ENCODE results near the gene ATP6V1E1.

ATP6V1E1 gene

DNA sequence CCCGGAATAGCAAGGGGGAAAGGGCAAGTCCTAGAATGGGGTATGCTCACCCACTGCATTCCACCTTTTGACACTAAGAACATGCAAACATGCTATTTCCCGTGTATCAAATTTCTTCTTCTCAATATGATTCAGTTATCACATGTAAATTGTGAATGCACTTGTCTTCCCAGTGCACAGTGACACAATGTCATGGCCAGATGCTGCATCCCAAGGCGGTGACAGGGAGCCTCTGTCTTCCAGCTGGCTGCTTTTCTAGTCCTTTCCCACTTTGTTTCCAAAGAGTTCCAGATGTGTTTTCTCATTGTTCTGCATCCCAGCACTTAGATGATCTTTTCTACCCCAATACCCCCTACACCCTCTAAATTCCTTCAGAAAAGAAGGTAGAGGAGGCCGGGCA is 52.9 kb downstream of the ATP6V1E1 start (continued):
- TF ChIP-seq, protein P1, sequence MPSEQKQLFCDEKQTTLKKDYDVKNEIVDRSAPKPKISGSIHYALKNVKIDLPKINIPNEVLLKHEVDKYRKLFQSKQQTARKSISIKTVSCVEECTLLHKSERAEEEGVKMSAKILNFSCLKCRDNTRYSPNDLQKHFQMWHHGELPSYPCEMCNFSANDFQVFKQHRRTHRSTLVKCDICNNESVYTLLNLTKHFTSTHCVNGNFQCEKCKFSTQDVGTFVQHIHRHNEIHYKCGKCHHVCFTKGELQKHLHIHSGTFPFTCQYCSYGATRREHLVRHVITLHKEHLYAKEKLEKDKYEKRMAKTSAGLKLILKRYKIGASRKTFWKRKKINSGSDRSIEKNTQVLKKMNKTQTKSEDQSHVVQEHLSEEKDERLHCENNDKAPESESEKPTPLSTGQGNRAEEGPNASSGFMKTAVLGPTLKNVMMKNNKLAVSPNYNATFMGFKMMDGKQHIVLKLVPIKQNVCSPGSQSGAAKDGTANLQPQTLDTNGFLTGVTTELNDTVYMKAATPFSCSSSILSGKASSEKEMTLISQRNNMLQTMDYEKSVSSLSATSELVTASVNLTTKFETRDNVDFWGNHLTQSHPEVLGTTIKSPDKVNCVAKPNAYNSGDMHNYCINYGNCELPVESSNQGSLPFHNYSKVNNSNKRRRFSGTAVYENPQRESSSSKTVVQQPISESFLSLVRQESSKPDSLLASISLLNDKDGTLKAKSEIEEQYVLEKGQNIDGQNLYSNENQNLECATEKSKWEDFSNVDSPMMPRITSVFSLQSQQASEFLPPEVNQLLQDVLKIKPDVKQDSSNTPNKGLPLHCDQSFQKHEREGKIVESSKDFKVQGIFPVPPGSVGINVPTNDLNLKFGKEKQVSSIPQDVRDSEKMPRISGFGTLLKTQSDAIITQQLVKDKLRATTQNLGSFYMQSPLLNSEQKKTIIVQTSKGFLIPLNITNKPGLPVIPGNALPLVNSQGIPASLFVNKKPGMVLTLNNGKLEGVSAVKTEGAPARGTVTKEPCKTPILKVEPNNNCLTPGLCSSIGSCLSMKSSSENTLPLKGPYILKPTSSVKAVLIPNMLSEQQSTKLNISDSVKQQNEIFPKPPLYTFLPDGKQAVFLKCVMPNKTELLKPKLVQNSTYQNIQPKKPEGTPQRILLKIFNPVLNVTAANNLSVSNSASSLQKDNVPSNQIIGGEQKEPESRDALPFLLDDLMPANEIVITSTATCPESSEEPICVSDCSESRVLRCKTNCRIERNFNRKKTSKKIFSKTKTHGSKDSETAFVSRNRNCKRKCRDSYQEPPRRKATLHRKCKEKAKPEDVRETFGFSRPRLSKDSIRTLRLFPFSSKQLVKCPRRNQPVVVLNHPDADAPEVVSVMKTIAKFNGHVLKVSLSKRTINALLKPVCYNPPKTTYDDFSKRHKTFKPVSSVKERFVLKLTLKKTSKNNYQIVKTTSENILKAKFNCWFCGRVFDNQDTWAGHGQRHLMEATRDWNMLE (tag by site-specific recombination; conservative IDR thresholded peaks at IDR 0.05; ENCODE audit: low read depth): no peak
- TF ChIP-seq ZNF544 (tag by site-specific recombination; IDR thresholded peaks at IDR 0.05) (no peak), ZNF664 (tag by site-specific recombination; IDR thresholded peaks at IDR 0.05) (no peak), ZNF610 (tag by site-specific recombination; IDR thresholded peaks at IDR 0.05; ENCODE audit: borderline replicate concordance) (no peak), ZFP41 (tag by site-specific recombination; IDR thresholded peaks at IDR 0.05; ENCODE audit: borderline replicate concordance) (no peak), ZNF837 (tag by site-specific recombination; IDR thresholded peaks at IDR 0.05) (no peak)
- TF ChIP-seq, protein P2, sequence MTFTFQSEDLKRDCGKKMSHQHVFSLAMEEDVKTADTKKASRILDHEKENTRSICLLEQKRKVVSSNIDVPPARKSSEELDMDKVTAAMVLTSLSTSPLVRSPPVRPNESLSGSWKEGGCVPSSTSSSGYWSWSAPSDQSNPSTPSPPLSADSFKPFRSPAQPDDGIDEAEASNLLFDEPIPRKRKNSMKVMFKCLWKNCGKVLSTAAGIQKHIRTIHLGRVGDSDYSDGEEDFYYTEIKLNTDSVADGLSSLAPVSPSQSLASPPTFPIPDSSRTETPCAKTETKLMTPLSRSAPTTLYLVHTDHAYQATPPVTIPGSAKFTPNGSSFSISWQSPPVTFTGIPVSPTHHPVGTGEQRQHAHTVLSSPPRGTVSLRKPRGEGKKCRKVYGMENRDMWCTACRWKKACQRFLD (tag by site-specific recombination; IDR thresholded peaks at IDR 0.05): no peak

DNA sequence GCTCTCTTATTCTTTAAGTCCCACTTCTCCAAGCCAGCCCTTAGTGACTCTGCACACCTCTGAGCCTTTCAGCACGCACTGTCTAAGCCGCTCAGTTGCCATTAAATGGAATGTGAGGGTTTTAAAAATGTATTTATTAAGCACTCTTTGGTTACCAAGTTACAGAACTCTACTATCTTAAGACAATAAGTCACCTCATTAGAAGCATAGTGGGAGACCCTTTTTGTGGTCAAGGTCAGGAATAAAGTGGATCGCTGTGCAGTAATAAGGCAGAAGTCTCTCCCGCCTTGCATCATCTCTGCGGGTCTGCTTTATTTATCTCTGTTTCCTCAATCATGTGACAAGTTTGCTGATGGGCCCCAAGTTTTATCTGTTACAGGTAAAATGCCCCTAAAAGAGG is 53.4 kb downstream of the ATP6V1E1 start:
- H3K9me3 ChIP-seq (ENCODE audit: control insufficient read depth, insufficient read depth, low read depth, low read length): no peaks in the 10 kb centered on the region
- ChIA-PET POLR2A (no interaction called here), CTCF (interaction anchor here (1.1 to 1.2 kb wide), 2 partner anchors 17 to 501 kb away, joined by 3 to 4 read pairs; no protein-coding TSS in a partner anchor)
- TF ChIP-seq ZNF791 (tag by site-specific recombination; IDR thresholded peaks at IDR 0.05) (no peak), ZNF24 (tag by site-specific recombination; IDR thresholded peaks at IDR 0.05) (no peak), ZNF354C (tag by site-specific recombination; IDR thresholded peaks at IDR 0.05; ENCODE audit: borderline replicate concordance, low read depth) (no peak), ZNF629 (tag by site-specific recombination; IDR thresholded peaks at IDR 0.05) (no peak), ZFP69B (tag by site-specific recombination; IDR thresholded peaks at IDR 0.05) (no peak), ZNF174 (tag by site-specific recombination; IDR thresholded peaks at IDR 0.05) (no peak)
- TF ChIP-seq, protein P3, sequence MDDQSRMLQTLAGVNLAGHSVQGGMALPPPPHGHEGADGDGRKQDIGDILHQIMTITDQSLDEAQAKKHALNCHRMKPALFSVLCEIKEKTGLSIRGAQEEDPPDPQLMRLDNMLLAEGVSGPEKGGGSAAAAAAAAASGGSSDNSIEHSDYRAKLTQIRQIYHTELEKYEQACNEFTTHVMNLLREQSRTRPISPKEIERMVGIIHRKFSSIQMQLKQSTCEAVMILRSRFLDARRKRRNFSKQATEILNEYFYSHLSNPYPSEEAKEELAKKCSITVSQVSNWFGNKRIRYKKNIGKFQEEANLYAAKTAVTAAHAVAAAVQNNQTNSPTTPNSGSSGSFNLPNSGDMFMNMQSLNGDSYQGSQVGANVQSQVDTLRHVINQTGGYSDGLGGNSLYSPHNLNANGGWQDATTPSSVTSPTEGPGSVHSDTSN (CRISPR knock-in tag; IDR thresholded peaks at IDR 0.05): no peak
- H3K4me3 ChIP-seq (ENCODE audit: low read depth, low read length): no peak overlapping the region
- no peak overlapping the region for H3K27ac ChIP-seq (ENCODE audit: extremely low read depth, low read depth, low read length)
- no peaks in the 10 kb centered on the region for H3K36me3 ChIP-seq (ENCODE audit: control insufficient read depth in 2 of 2, insufficient read depth in 1 of 2, low read length in 2 of 2)
- H3K4me1 ChIP-seq (ENCODE audit: control insufficient read depth, insufficient read depth, low read length): no peaks in the 10 kb centered on the region

DNA sequence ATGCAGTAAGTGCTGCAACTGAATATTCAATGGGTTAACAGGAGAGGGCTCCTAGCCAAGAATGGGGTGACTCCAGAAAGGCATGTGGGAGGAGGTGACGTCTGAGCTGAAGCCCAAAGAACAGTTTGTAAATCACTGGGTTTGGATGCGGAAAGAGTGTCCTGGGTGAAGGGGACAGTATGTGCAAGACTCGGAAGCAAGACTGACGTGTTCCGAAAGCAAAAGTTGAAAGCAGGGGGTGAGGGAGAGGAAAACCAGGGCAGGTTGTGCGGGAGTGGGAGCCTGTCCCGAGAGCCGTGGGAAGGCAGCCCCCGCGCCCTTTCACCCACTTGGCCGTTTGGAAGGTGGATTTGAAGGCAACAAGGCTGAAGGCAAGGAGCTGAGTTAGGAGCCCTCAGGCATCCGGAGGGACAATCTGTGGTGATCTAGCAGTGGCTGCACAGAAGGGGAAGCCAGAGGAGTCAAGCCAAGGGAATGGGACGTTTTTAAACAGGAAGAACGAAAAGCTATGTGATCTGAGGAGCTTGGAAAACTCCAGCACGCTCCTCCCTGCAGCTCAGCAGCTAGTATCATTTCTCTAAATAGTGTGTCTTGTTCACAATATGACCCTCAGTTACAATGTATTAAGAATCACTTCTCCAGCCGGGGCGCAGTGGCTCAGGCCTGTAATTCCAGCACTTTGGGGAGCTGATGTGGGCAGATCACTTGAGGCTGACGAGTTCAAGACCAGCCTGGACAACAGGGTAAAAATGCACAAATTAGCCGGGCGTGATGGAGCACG is 57.5 kb downstream of the ATP6V1E1 start:
- ChIA-PET CTCF (interaction anchor here (1.0 to 1.2 kb wide), 2 partner anchors 13 to 400 kb away, joined by 3 read pairs; no protein-coding TSS in a partner anchor), POLR2A (no interaction called here)
- Histone ChIP-seq H3K27ac (ENCODE audit: extremely low read depth, low read depth, low read length) (no peak overlapping the region), H3K36me3 (ENCODE audit: control insufficient read depth in 2 of 2, insufficient read depth in 1 of 2, low read length in 2 of 2) (no peaks in the 10 kb centered on the region), H3K4me3 (ENCODE audit: low read depth, low read length) (no peak overlapping the region), H3K4me1 (ENCODE audit: control insufficient read depth, insufficient read depth, low read length) (peaks cover 6% of the 10 kb centered on the region; the same call in 1 of the 2 replicates), H3K9me3 (ENCODE audit: control insufficient read depth, insufficient read depth, low read depth, low read length) (no peaks in the 10 kb centered on the region)
- TF ChIP-seq EGR2 (tag by site-specific recombination; IDR thresholded peaks at IDR 0.05; ENCODE audit: low read depth) (0 out of 2 replicates have a peak, but pooled peaks have one; percentile 38), ZFP69B (tag by site-specific recombination; IDR thresholded peaks at IDR 0.05) (no peak), ZFHX2 (tag by site-specific recombination; conservative IDR thresholded peaks at IDR 0.05) (peak; percentile 75)
